H1 (cell line): Measurements from ENCODE around the gene CUX1. TPM values are rescaled to one million over a fixed set of nuclear protein-coding genes. Genes with fewer than 3 reads are reported as not detected.
A peak's percentile ranks its signal among the peaks of the same experiment; 100 is the strongest.

Experiments used
- CTCF ChIA-PET: fragments of 300-600 bp; sonication (Branson Sonifier 250); formaldehyde crosslinking; loops from one replicate; lab custom pipeline; 2021; ENCODE audit not compliant: partially characterized antibody; lab: Charles Lee
- POLR2A ChIA-PET: fragments of 300-600 bp; sonication (Branson Sonifier 250); formaldehyde crosslinking; loops from one replicate; lab custom pipeline; 2021; ENCODE audit warnings: inconsistent platforms; ENCODE audit not compliant: partially characterized antibody; lab: Charles Lee
- DNase-seq, 2 experiments: peaks; one replicate each; pipeline versions ENCODE4 v3.0.0 to v3.0.0-alpha.2; 2010 to 2022; ENCODE audit warnings: low spot score in 2 of 2, low read depth in 1 of 2, mixed read lengths in 1 of 2
- FAIRE-seq: peaks from 2 replicates; lab custom pipeline; 2011; peaks lifted over from hg19 to GRCh38; lab: Jason Lieb, UNC
- H2AFZ ChIP-seq: 2 replicates; pipeline ENCODE4 v1.8.1; 2012; ENCODE audit warnings: low read length, inconsistent platforms
- H2AK5ac ChIP-seq: 2 replicates; pipeline ENCODE4 v1.6.1; 2013; ENCODE audit warnings: low read depth, low read length
- H2BK120ac ChIP-seq: replicated peaks from 2 replicates; pipeline ENCODE3; 2013; ENCODE audit warnings: low read depth, low read length, inconsistent platforms
- H2BK12ac ChIP-seq: 2 replicates; pipeline ENCODE4 v1.6.1; 2013; ENCODE audit warnings: low read depth, low read length
- H2BK15ac ChIP-seq: 2 replicates; pipeline ENCODE4 v1.6.1; 2013; ENCODE audit warnings: low read length
- H2BK20ac ChIP-seq: 2 replicates; pipeline ENCODE4 v1.6.1; 2013; ENCODE audit warnings: low read length
- H2BK5ac ChIP-seq: 2 replicates; pipeline ENCODE4 v1.6.1; 2013; ENCODE audit warnings: low read depth, low read length
- H3K14ac ChIP-seq: 2 replicates; pipeline ENCODE4 v1.6.1; 2013; ENCODE audit warnings: inconsistent platforms; ENCODE audit not compliant: insufficient read length
- H3K18ac ChIP-seq: 2 replicates; pipeline ENCODE4 v1.6.1; 2013; ENCODE audit warnings: low read length; ENCODE audit errors: extremely low read depth
- H3K23ac ChIP-seq: 2 replicates; pipeline ENCODE4 v1.6.1; 2013; ENCODE audit warnings: inconsistent platforms; ENCODE audit not compliant: insufficient read length
- H3K23me2 ChIP-seq: 2 replicates; pipeline ENCODE4 v1.6.1; 2013; ENCODE audit warnings: low read depth, low read length
- H3K27ac ChIP-seq: 2 replicates; pipeline ENCODE4 v1.6.1; 2011; ENCODE audit warnings: low read depth, low read length, inconsistent platforms
- H3K27me3 ChIP-seq, 4 experiments: replicated peaks in 1 of 4; 1 replicate in 1 of 4; 2 replicates in 3 of 4; pipeline versions ENCODE4 v1.6.1 to v1.8.1; 2011 to 2013; ENCODE audit warnings: low read length in 3 of 4, mild to moderate bottlenecking in 3 of 4, inconsistent platforms in 2 of 4, mixed read lengths in 2 of 4, moderate library complexity in 1 of 4; ENCODE audit not compliant: control insufficient read depth in 3 of 4, insufficient read depth in 3 of 4; ENCODE audit errors: extremely low read depth in 1 of 4
- H3K36me3 ChIP-seq, 4 experiments: 2 replicates each; pipeline versions ENCODE4 v1.6.1 to v1.8.1; 2011 to 2013; ENCODE audit warnings: mild to moderate bottlenecking in 4 of 4, low read length in 3 of 4, moderate library complexity in 2 of 4, control low read depth in 1 of 4, inconsistent platforms in 1 of 4; ENCODE audit not compliant: insufficient read depth in 4 of 4, control insufficient read depth in 2 of 4
- H3K4ac ChIP-seq: replicated peaks from 2 replicates; pipeline ENCODE3; 2013; ENCODE audit warnings: low read length, low read depth, mixed read lengths, inconsistent platforms; ENCODE audit not compliant: insufficient read length
- H3K4me1 ChIP-seq, 4 experiments: replicated peaks in 1 of 4; 1 replicate in 1 of 4; 2 replicates in 3 of 4; pipeline versions ENCODE4 v1.6.1 to v1.8.1; 2011 to 2013; ENCODE audit warnings: low read length in 3 of 4, inconsistent platforms in 2 of 4, mixed read lengths in 1 of 4; ENCODE audit not compliant: insufficient read depth in 4 of 4, control insufficient read depth in 3 of 4
- H3K4me2 ChIP-seq, 2 experiments: 2 replicates each; pipeline versions ENCODE4 v1.6.1 to v1.8.1; 2011 to 2013; ENCODE audit warnings: low read depth in 2 of 2, low read length in 2 of 2, control low read depth in 1 of 2, inconsistent platforms in 1 of 2, mild to moderate bottlenecking in 1 of 2; ENCODE audit not compliant: insufficient read depth in 1 of 2
- H3K4me3 ChIP-seq, 4 experiments: fragments of 200-600, 300-600 bp in 1 of 4; sonication (generic), shearing (Covaris generic), sonication (Bioruptor Twin) in 1 of 4; 2 replicates each; pipeline versions ENCODE4 v1.5.1 to v1.8.1; 2011 to 2016; ENCODE audit warnings: low read length in 4 of 4, low read depth in 3 of 4, control low read depth in 2 of 4, inconsistent platforms in 2 of 4, mild to moderate bottlenecking in 2 of 4, mixed read lengths in 1 of 4, moderate library complexity in 1 of 4; ENCODE audit not compliant: insufficient read depth in 2 of 4; ENCODE audit errors: extremely low read depth in 1 of 4
- H3K56ac ChIP-seq: replicated peaks from 2 replicates; pipeline ENCODE3; 2013; ENCODE audit warnings: low read depth, mild to moderate bottlenecking, mixed read lengths, low read length, inconsistent platforms; ENCODE audit not compliant: insufficient read length
- H3K79me1 ChIP-seq: 2 replicates; pipeline ENCODE4 v1.6.1; 2013; ENCODE audit warnings: low read depth, low read length, control low read depth
- H3K79me2 ChIP-seq, 2 experiments: 2 replicates each; pipeline versions ENCODE4 v1.6.1 to v1.8.1; 2012 to 2013; ENCODE audit warnings: low read length in 2 of 2, mild to moderate bottlenecking in 2 of 2, inconsistent platforms in 1 of 2; ENCODE audit not compliant: insufficient read depth in 2 of 2, control insufficient read depth in 1 of 2
- H3K9ac ChIP-seq, 4 experiments: replicated peaks in 1 of 4; 1 replicate in 1 of 4; 2 replicates in 3 of 4; pipeline versions ENCODE4 v1.6.1 to v1.8.1; 2011 to 2013; ENCODE audit warnings: low read depth in 3 of 4, low read length in 3 of 4, control low read depth in 2 of 4, mild to moderate bottlenecking in 2 of 4, moderate library complexity in 2 of 4, inconsistent platforms in 1 of 4; ENCODE audit errors: extremely low read depth in 1 of 4
- H3K9me3 ChIP-seq, 2 experiments: 2 replicates each; pipeline versions ENCODE4 v1.6.1 to v1.8.1; 2012 to 2013; ENCODE audit warnings: mild to moderate bottlenecking in 2 of 2, moderate library complexity in 2 of 2, control low read depth in 1 of 2, inconsistent platforms in 1 of 2, low read depth in 1 of 2, low read length in 1 of 2, mixed read lengths in 1 of 2; ENCODE audit not compliant: insufficient read depth in 2 of 2
- H4K20me1 ChIP-seq, 2 experiments: replicated peaks in 1 of 2; 2 replicates each; pipeline versions ENCODE3 to v1.8.1; 2011 to 2013; ENCODE audit warnings: inconsistent platforms in 2 of 2, low read length in 2 of 2, mild to moderate bottlenecking in 1 of 2; ENCODE audit not compliant: insufficient read depth in 2 of 2, control insufficient read depth in 1 of 2
- H4K5ac ChIP-seq: 2 replicates; pipeline ENCODE4 v1.6.1; 2013; ENCODE audit warnings: low read length, low read depth, mixed read lengths, inconsistent platforms; ENCODE audit not compliant: insufficient read length
- H4K8ac ChIP-seq: 2 replicates; pipeline ENCODE4 v1.8.0; 2013; ENCODE audit warnings: mild to moderate bottlenecking, moderate library complexity, low read length, inconsistent platforms; ENCODE audit not compliant: insufficient read depth; ENCODE audit errors: extremely low read depth
- H4K91ac ChIP-seq: replicated peaks from 2 replicates; pipeline ENCODE3; 2013; ENCODE audit warnings: low read length, mixed read lengths, inconsistent platforms; ENCODE audit not compliant: insufficient read length
- BACH1 ChIP-seq: IDR thresholded peaks from 2 replicates; pipeline ENCODE4 v1.6.1; 2012; ENCODE audit warnings: low read length, improper control_type of control experiment
- CHD2 ChIP-seq: IDR thresholded peaks from 2 replicates; pipeline ENCODE4 v1.6.1; 2012; ENCODE audit warnings: low read length, improper control_type of control experiment
- CREB1 ChIP-seq: IDR thresholded peaks from 2 replicates; pipeline ENCODE4 v1.6.1; 2012; ENCODE audit warnings: inconsistent platforms
- CTBP2 ChIP-seq: IDR thresholded peaks from 2 replicates; pipeline ENCODE4 v1.7.0; 2011; ENCODE audit warnings: borderline replicate concordance, mild to moderate bottlenecking, moderate library complexity, mixed read lengths, low read length; ENCODE audit not compliant: insufficient read depth, insufficient read length
- KDM1A ChIP-seq: fragments of 200-600, 300-600 bp; sonication (generic); IDR thresholded peaks from 2 replicates; pipeline ENCODE4 v1.7.1; 2016; ENCODE audit warnings: mild to moderate bottlenecking, low read length, borderline replicate concordance
- RAD21 ChIP-seq, 2 experiments: IDR thresholded peaks in 1 of 2; conservative IDR thresholded peaks in 1 of 2; 2 replicates each; pipeline ENCODE4 v1.6.1; 2011; ENCODE audit warnings: low read depth in 2 of 2, low read length in 2 of 2, improper control_type of control experiment in 1 of 2, inconsistent platforms in 1 of 2, mild to moderate bottlenecking in 1 of 2, moderate library complexity in 1 of 2
- SP1 ChIP-seq: IDR thresholded peaks from 2 replicates; pipeline ENCODE4 v1.6.1; 2011; ENCODE audit warnings: low read depth, low read length
- SP4 ChIP-seq: IDR thresholded peaks from 2 replicates; pipeline ENCODE4 v1.6.1; 2012; ENCODE audit warnings: low read length, inconsistent platforms
- TCF12 ChIP-seq: IDR thresholded peaks from 2 replicates; pipeline ENCODE4 v1.6.1; 2011; ENCODE audit warnings: low read depth, mild to moderate bottlenecking, low read length
- whole genome bisulfite sequencing, 2 experiments: shearing (Covaris generic) in 1 of 2; methylation state at CpG; one replicate each; pipeline versions ENCODE4 v1.1.6 to v1.1.7; 2013 to 2015; ENCODE audit warnings: low lambda C conversion rate in 2 of 2, mixed read lengths in 2 of 2, inconsistent platforms in 1 of 2, low coverage in 1 of 2, missing lambda C conversion rate in 1 of 2; ENCODE audit not compliant: insufficient replicate concordance in 2 of 2, insufficient coverage in 1 of 2, insufficient read length in 1 of 2; ENCODE audit errors: extremely low coverage in 1 of 2, missing lambda C conversion rate in 1 of 2; 5-methylcytosine and 5-hydroxymethylcytosine counted together
- polyA plus RNA-seq, 7 experiments: library from polyadenylated mRNA; depleted of rRNA in 3 of 7; stranded (reverse) in 5 of 7; unstranded in 2 of 7; fragments of >200 nt in 5 of 7; fragments of 200-250 nt in 2 of 7; gene quantifications; 1 replicate in 5 of 7; 2 replicates in 1 of 7; 4 replicates in 1 of 7; pipeline versions ENCODE4 v1.2.1 to v1.2.3, GENCODE V29; 2011 to 2013; ENCODE audit warnings: missing spikeins in 2 of 7, mixed read lengths in 2 of 7
- total RNA-seq: library from RNA; stranded (reverse); fragmentation: NEBNext Ultra II Directional; extraction: Animal tissue kit (Norgen Biotek cat#: 25700); gene quantifications from 2 replicates; pipeline ENCODE4 v1.2.1, GENCODE V29; 2021
- TF ChIP-seq, protein P1 (sequence below): IDR thresholded peaks from 2 replicates; pipeline ENCODE4 v1.6.1; 2012; ENCODE audit warnings: low read length, inconsistent platforms

Gene CUX1
- total and polyA plus RNA-seq, 2 of the 8 experiments (the other 6 are each of a cell fraction or from before 2014, with no cell fraction given): 21.6 to 65.9 TPM

DNA sequence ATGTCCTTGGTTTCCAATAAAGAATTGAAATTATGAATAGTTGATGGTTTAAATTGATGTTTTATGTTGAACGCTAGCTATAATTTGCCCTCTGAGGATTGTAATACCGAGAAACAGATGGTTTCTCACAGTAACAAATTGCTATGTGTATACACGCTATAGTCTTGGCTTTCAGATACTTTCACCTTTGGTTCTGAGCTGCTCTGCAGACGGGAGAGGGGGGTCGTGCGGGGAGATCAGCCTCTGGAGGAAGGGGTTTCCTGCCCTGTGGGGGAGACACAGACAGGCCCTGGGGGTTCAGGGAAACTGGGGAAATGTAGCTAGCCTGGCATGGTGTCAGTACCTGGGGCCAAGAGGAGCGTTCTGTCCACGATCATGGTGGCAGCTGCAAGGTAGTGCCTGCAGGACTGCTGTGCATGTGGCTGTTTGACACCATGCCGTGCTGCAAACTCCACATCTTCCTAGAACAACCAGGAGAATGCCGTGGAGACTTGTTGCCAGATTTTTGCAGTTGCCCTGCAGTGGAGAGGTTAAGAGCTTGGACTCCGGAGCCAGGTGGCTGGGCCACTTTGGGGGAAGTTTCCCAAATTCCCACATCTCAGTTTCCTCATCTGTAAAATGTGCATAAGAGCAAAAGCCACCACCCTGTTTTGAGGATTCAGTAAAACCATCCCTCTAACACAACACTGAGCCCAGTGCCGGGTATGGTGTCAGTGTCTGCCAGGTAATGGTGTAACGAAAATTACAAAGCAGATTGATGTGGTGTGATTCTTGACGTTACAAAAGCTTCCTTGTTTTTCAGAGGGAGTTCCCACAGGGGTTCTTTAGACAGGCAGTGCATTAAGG is 167.9 kb downstream of the CUX1 start:
- Histone ChIP-seq H3K4me1 (peaks cover 8 to 22% (median 15%) of the 10 kb centered on the region in 4 experiments), H3K23me2 (no peaks in the 10 kb centered on the region), H3K4ac (no peak overlapping the region), H3K79me2 (peaks cover 0 to 49% of the 10 kb centered on the region in 2 experiments; a peak in 2 of 4 replicates), H4K5ac (no peak overlapping the region), H3K9ac (no peak overlapping the region; a peak in 1 of 7 replicates), H4K20me1 (peaks cover 10% of the 10 kb centered on the region in 2 experiments), H3K23ac (no peak overlapping the region), H3K18ac (no peak overlapping the region), H3K36me3 (no peaks in the 10 kb centered on the region; a peak in 1 of 8 replicates), H3K27me3 (no peaks in the 10 kb centered on the region), H3K4me2 (peak overlapping the region; percentile 23 to 28; a peak in 1 of 4 replicates), H4K91ac (no peak overlapping the region), H2BK20ac (no peak overlapping the region), H2AFZ (no peak overlapping the region), H3K9me3 (0 out of 4 replicates have a peak, but pooled peaks cover 0 to 4% of the 10 kb centered on the region in 2 experiments), H4K8ac (no peak overlapping the region), H3K79me1 (peaks cover 9% of the 10 kb centered on the region), H3K14ac (no peak overlapping the region), H3K4me3 (no peak overlapping the region), H2BK12ac (peak overlapping the region; percentile 32; the same call in 1 of the 2 replicates), H3K56ac (no peak overlapping the region), H2AK5ac (no peak overlapping the region), H3K27ac (no peak overlapping the region), H2BK5ac (peak overlapping the region; percentile 20; the same call in 1 of the 2 replicates), H2BK120ac (no peak overlapping the region), H2BK15ac (no peak overlapping the region)
- ChIA-PET CTCF (interaction anchor here (0.6 to 2.2 kb wide), 13 partner anchors 9 to 151 kb away, joined by 3 to 6 read pairs (median 3); no protein-coding TSS in a partner anchor), POLR2A (interaction anchor here (1.0 to 2.0 kb wide), 2 partner anchors 8 to 9 kb away, joined by 3 to 6 read pairs; no protein-coding TSS in a partner anchor)
- no peak for TF ChIP-seq CTBP2
- TF ChIP-seq, protein P1, sequence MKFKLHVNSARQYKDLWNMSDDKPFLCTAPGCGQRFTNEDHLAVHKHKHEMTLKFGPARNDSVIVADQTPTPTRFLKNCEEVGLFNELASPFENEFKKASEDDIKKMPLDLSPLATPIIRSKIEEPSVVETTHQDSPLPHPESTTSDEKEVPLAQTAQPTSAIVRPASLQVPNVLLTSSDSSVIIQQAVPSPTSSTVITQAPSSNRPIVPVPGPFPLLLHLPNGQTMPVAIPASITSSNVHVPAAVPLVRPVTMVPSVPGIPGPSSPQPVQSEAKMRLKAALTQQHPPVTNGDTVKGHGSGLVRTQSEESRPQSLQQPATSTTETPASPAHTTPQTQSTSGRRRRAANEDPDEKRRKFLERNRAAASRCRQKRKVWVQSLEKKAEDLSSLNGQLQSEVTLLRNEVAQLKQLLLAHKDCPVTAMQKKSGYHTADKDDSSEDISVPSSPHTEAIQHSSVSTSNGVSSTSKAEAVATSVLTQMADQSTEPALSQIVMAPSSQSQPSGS: no peak
- TF ChIP-seq SP1: 0 out of 2 replicates have a peak, but pooled peaks have one; percentile 14
- TF ChIP-seq CREB1: no peak
- no peak for TF ChIP-seq TCF12
- no peak for TF ChIP-seq BACH1
- TF ChIP-seq KDM1A: 0 out of 2 replicates have a peak, but pooled peaks have one; percentile 40
- TF ChIP-seq RAD21 (IDR thresholded peaks at IDR 0.05 in 1 of 2, conservative IDR thresholded peaks at IDR 0.05 in 1 of 2; ENCODE audit: low read depth in 2 of 2, low read length in 2 of 2): no peak
- TF ChIP-seq SP4: no peak
- no peak for TF ChIP-seq CHD2
- DNase-seq (no peak), FAIRE-seq (no peak)
- WGBS, 2 experiments: 71% methylated on average over 14 of the region's 14 CpGs; no CpG with 5 or more reads in 1 of the 2 experiments
